Activated CD8-positive, alpha-beta T cell treated with anti-CD3 and anti-CD28 coated beads for 36 hours (primary cell): ENCODE measurements around the gene SLC30A2. TPM values are rescaled to one million over a fixed set of nuclear protein-coding genes. Genes with fewer than 3 reads are reported as not detected.

ENCODE experiments used
- ATAC-seq: fragments of 200-7000 bp; cut with Tn5 transposase; one replicate; pipeline ENCODE4 v1.10.0; 2021; ENCODE audit warnings: mild to moderate bottlenecking, moderate library complexity
- CTCF ChIA-PET: fragments of 350-600 bp; sonication (Branson Sonifier 250); formaldehyde crosslinking; loops from one replicate; lab custom pipeline; 2021; ENCODE audit warnings: antibody characterized with exemption; lab: Charles Lee
- POLR2A ChIA-PET: fragments of 350-600 bp; sonication (Branson Sonifier 250); formaldehyde crosslinking; loops from one replicate; lab custom pipeline; 2021; ENCODE audit warnings: antibody characterized with exemption; lab: Charles Lee
- DNase-seq: peaks from one replicate; pipeline ENCODE4 v3.0.0-alpha.2; 2020
- H3K27ac Mint-ChIP-seq: one replicate; pipeline ENCODE4 v1.8.0; 2021; ENCODE audit warnings: mild to moderate bottlenecking, mixed read lengths
- H3K27me3 Mint-ChIP-seq: one replicate; pipeline ENCODE4 v1.8.0; 2021; ENCODE audit warnings: mixed read lengths
- H3K36me3 Mint-ChIP-seq: one replicate; pipeline ENCODE4 v1.8.0; 2021; ENCODE audit warnings: low read depth, mixed read lengths
- H3K4me1 Mint-ChIP-seq: one replicate; pipeline ENCODE4 v1.8.0; 2021; ENCODE audit warnings: low read depth, mixed read lengths
- H3K4me3 Mint-ChIP-seq: one replicate; pipeline ENCODE4 v1.8.0; 2021; ENCODE audit warnings: mild to moderate bottlenecking, moderate library complexity, mixed read lengths
- H3K9me3 Mint-ChIP-seq: one replicate; pipeline ENCODE4 v1.8.0; 2021; ENCODE audit warnings: mixed read lengths
- intact Hi-C: fragments of 100-400 bp; cut with micrococcal nuclease; formaldehyde crosslinking; loops from one replicate; pipeline ENCODE4 v1.10.0; 2022
- total RNA-seq, 2 experiments: library from RNA; stranded (reverse); gene quantifications; one replicate each; pipeline ENCODE4 v1.2.3, GENCODE V29; 2021
- TF ChIP-seq, protein P1 (sequence below): fragments of 200-600 bp; IDR thresholded peaks from one replicate; pipeline ENCODE4 v1.8.0; 2022; ENCODE audit warnings: antibody characterized with exemption, mild to moderate bottlenecking

SLC30A2 gene
- total RNA-seq, 2 experiments from 2014 or later: not detected

DNA sequence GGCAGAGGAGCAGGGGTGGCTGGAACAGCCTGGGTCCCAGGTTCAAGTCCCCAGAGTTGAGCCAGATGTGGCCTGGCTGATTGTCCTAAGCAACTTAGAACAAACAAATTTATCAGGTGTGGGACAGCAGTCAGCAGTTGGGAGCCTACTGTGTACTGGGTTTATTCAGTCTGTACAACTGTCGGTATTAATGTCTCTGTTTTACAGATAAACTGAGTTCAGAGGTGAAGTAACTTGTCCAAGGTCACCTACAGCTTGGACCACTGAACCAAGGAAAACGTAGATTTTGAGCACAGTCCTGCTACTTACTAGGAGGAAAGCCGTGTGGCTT is 36.1 kb upstream of the SLC30A2 start:
- Mint-ChIP-seq H3K4me1 (no peaks in the 10 kb centered on the region), H3K9me3 (no peaks in the 10 kb centered on the region), H3K4me3 (no peak overlapping the region), H3K27ac (no peak overlapping the region), H3K36me3 (no peaks in the 10 kb centered on the region), H3K27me3 (peaks cover 8% of the 10 kb centered on the region)
- intact Hi-C loops: no loop called here
- TF ChIP-seq, protein P1, sequence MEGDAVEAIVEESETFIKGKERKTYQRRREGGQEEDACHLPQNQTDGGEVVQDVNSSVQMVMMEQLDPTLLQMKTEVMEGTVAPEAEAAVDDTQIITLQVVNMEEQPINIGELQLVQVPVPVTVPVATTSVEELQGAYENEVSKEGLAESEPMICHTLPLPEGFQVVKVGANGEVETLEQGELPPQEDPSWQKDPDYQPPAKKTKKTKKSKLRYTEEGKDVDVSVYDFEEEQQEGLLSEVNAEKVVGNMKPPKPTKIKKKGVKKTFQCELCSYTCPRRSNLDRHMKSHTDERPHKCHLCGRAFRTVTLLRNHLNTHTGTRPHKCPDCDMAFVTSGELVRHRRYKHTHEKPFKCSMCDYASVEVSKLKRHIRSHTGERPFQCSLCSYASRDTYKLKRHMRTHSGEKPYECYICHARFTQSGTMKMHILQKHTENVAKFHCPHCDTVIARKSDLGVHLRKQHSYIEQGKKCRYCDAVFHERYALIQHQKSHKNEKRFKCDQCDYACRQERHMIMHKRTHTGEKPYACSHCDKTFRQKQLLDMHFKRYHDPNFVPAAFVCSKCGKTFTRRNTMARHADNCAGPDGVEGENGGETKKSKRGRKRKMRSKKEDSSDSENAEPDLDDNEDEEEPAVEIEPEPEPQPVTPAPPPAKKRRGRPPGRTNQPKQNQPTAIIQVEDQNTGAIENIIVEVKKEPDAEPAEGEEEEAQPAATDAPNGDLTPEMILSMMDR: no peak
- DNase-seq (no peak), ATAC-seq (no peak)
- ChIA-PET POLR2A (interaction anchor here (0.7 kb wide), 1 partner anchor 247 kb away, joined by 3 read pairs; no protein-coding TSS in a partner anchor), CTCF (no interaction called here)

GRCh38 chr1:26081267-26082019 is 35.5 kb upstream of the SLC30A2 start:
- no peak for DNase-seq
- H3K27me3 Mint-ChIP-seq: peaks cover 10% of the 10 kb centered on the region
- H3K27ac Mint-ChIP-seq: no peak overlapping the region
- ATAC-seq: no peak
- intact Hi-C loops: no loop called here
- H3K36me3 Mint-ChIP-seq: no peaks in the 10 kb centered on the region
- H3K4me3 Mint-ChIP-seq: no peak overlapping the region
- CTCF ChIA-PET: interaction anchor here (1.7 kb wide), 1 partner anchor 10 kb away, joined by 4 read pairs; no protein-coding TSS in a partner anchor
- H3K9me3 Mint-ChIP-seq: no peaks in the 10 kb centered on the region
- no peaks in the 10 kb centered on the region for H3K4me1 Mint-ChIP-seq
- TF ChIP-seq, protein P1: no peak
- POLR2A ChIA-PET: no interaction called here

DNA sequence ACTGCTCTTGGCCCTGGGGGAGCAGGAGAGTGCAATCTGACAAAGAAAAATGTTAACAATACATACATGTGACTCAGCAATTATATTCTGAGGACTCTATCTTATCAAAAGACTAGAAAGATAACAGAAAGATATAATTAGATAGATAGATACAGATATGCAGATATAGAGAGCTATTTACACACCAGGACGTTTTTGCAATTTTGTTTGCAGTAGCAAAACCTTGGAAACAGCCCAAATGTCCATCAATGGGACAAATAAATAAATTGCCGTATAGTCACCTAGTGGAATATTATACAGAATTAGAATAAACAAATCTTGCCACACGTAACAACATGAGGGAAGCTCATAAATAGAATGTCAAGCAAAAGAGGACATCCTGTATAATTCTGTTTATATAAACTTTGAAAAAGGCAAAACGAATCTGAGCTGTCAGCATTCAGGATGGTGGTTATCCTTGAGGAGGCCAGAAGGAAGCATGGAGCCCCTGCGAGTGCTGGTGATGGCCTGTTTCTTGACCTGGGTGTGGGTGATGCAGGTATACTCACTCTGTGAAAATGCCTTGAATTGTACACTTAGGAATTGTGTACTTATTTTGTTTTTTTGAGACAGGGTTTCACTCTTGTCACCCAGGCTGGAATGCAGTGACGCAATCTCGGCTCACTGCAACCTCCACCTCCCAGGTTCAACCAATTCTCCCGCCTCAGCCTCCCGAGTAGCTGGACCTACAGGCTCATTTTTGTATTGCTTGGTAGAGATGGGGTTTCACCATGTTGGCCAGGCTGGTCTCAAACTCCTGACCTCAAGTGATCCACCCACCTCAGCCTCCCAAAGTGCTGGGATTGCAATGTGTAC is 34.3 kb upstream of the SLC30A2 start:
- no peaks in the 10 kb centered on the region for H3K36me3 Mint-ChIP-seq
- H3K4me3 Mint-ChIP-seq: no peak overlapping the region
- no peaks in the 10 kb centered on the region for H3K9me3 Mint-ChIP-seq
- CTCF ChIA-PET: interaction anchor here (1.7 kb wide), 1 partner anchor 11 kb away, joined by 4 read pairs; no protein-coding TSS in a partner anchor
- intact Hi-C loops: no loop called here
- ATAC-seq (no peak), DNase-seq (no peak)
- H3K27ac Mint-ChIP-seq: no peak overlapping the region
- POLR2A ChIA-PET: no interaction called here
- no peaks in the 10 kb centered on the region for H3K4me1 Mint-ChIP-seq
- peaks cover 10% of the 10 kb centered on the region for H3K27me3 Mint-ChIP-seq
- TF ChIP-seq, protein P1: no peak

DNA sequence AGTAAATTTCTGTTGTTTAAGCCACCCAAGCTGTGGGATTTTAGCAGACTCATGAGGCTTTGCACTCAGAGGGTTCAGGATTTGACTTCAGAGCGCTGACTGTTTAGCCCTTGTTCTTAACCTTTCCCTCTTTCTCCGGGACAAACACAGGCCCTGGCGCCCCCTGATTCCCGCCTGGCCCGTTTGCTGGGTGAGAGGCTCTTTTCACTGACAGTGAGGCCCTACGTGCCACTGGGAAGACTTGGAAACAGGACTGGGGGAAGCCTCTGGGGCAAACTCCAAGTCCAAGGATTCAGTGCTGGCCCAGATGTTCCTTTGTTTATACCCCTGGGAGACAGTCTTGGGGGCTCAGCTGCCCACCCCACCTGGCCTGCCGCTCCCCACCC is 33.3 kb upstream of the SLC30A2 start:
- POLR2A ChIA-PET: no interaction called here
- Mint-ChIP-seq H3K9me3 (no peaks in the 10 kb centered on the region), H3K27ac (no peak overlapping the region), H3K27me3 (peaks cover 12% of the 10 kb centered on the region), H3K36me3 (no peaks in the 10 kb centered on the region), H3K4me1 (no peaks in the 10 kb centered on the region), H3K4me3 (no peak overlapping the region)
- TF ChIP-seq, protein P1: no peak
- CTCF ChIA-PET: no interaction called here
- no peak for ATAC-seq
- intact Hi-C loops: no loop called here
- DNase-seq: no peak
